ENCODE measurements around the gene BSND.
A peak's percentile ranks its signal among the peaks of the same experiment; 100 is the strongest.

Gene BSND

DNA sequence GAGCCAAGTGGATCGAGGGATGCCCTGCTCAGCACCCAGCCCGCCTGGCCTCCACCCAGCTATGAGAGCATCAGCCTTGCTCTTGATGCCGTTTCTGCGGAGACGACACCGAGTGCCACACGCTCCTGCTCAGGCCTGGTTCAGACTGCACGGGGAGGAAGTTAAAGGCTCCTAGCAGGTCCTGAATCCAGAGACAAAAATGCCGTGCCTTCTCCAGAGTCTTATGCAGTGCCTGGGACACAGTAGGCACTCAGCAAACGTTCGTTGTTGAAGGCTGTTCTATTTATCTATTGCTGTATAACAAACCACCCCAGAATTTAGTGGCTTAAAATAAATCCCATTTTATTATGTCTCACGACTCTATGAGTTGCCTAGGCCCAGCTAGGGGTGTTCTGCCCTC lies 6.8 kb upstream of the BSND start:
- no peak for DNase-seq (ENCODE audit: low spot score)

- no peak for DNase-seq (ENCODE audit: low spot score)
Observed at GRCh38 chr1:54993140-54993539, 5.6 kb upstream of the BSND start.

DNA sequence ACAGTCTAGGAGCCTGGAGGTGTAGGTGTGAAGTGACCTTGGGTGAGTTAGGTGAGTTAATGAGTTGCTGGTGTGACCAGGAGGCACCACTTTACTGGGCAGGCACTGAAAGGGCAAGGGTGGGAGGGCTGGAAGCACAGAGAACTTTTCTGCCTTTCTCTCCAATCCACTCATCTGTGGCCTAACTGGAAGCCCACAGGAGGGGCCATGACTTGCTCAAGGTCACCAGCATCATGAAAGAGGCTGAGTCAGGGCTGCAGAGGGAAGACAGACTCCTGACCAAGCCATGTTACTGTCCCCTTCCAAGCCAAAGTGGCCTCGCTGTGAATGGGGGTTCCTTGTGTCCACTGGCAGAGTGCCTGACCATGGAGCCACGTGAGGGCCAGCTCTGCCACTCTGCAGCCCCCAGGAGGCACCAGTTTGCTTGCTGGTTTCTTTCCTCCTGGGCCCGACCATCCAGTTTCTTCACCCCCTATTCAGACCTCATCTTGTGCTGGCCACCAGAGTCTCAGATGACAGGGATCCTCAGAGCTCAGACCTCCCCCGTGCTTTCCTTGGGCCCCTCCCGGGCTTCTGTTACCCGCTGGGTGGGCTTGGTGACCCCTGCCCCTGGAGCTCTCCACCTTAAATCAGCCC lies 4.3 kb upstream of the BSND start:
- DNase-seq (ENCODE audit: low spot score) = no peak

GRCh38 chr1:54995013-54995760 lies 3.5 kb upstream of the BSND start:
- DNase-seq (ENCODE audit: low spot score) = no peak

- DNase-seq (ENCODE audit: low spot score) = no peak
Observed at GRCh38 chr1:54995835-54996234, 2.9 kb upstream of the BSND start.

- DNase-seq (ENCODE audit: low spot score) = peak; percentile 53
Observed at GRCh38 chr1:54996359-54996868, 2.3 kb upstream of the BSND start.

DNA sequence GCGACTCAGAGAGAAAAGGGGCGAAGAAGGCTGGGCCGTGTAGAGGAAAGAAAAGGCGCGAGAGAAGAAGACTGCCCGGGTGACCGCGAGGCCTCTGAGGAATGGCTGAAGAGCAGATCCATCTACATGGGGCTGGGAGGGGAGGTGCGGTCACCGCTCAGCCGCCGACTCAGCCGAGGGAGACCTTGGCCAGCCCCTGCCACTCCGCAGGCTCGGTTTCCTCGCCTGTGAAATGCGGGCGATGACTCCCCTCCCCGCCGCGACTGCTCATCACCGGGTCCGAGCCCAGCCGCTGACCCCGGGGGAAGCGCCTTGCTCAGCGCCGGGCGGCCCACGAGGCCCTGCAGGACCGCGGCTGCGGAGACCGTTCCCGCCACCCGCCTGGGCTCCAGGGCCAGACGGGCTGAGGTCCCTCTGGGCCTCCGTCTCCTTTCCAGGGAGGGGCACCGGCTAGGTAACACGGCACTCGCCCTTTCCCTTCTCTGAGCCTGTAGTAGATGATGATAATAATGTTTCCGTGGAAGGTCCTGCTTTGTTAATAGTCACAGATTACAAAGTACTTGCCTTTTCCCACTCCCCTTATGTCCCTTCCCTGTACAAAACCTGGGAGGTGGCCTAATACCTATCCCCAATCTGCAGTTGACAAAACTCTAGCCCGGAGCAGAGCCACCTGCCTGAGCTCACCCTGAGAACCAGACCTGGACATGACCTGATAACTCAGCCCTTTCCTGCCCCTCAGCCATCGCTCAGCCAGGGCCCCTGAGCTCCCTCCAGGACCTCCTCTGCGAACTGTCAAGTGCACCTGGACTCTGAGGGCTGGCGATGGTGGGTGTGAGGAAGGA lies 1.6 kb upstream of the BSND start:
- DNase-seq (ENCODE audit: low spot score) = no peak

DNA sequence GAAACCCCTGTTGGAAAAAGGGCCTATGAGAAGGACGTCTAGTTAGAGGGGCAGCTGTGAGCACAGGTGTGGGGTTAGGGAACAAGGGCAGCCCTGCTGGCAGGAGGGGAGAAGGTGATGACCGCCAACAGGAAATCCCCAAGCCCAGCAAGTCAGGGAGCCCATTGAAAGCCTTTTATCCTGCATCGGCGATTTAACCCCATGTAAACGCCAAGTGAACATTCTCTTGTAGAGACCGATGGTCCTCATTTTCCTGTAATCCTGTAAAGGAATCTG lies 1.1 kb upstream of the BSND start:
- DNase-seq (ENCODE audit: low spot score) = no peak

DNA sequence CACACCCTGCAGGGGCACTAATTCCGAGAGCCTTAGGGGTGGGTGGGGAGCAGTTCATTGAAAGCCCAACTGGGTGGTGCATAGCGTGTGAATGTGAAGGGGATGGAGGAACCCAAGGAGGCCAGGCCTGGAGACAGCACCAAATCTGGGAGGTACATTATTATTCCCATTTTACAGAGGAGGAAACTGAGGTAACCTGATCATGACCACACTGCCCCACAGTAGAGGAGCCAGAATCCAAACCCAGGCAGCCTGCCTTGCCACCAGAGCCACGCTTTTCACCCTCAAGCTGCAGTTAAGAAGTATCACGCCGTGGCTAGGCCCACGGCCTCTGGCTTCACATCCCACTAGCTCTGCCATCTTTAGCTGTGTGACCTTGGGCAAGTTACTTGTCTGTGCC lies 633 bp upstream of the BSND start:
- DNase-seq (ENCODE audit: low spot score) = no peak

DNA sequence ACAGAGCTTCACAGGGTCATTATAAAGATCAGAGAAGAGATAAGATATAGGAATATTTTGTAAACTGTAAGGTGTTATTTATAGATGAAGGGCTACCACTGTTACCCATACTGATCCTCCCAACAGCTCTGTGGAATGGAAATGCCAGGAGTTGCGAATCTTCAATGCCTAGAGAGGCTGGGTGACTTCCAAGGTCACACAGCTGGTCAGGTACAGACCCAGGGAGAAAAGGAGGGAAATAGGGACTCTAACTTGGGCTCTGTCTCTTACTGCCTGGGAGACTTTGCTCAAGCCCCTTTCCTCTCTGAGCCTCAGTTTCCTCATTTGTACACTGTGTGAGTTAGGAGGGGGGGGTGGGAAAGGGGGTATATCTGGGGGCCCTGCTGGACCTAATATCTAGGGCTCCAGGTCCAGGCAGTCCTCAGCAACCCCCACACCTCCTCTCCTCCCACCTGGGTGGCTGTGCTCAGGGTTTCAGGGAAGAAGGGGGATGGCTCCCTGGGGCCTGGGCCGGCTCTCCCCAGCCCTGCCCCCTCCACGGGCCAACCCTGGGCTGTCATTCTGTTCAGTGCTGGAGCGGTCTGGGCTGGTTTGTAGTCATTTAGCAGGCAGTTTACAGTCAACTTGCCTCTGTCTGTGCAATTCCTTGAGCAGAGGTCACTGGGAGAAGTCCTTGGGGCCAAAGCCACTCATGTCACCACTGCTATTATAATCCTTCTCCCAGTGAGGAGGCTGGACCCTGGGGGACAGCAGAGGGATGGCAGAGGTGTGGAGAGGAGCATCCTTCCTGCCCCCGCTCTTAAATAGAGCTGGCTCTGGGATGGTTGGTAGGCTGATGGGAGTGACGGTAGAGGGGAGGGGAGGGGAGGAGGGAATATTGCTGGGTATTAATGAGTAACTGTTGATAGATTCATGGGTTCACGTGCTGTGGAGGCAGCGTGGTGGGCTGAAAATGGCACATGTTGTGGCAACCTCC lies 1.7 kb downstream of the BSND start:
- DNase-seq (ENCODE audit: low spot score) = no peak

DNA sequence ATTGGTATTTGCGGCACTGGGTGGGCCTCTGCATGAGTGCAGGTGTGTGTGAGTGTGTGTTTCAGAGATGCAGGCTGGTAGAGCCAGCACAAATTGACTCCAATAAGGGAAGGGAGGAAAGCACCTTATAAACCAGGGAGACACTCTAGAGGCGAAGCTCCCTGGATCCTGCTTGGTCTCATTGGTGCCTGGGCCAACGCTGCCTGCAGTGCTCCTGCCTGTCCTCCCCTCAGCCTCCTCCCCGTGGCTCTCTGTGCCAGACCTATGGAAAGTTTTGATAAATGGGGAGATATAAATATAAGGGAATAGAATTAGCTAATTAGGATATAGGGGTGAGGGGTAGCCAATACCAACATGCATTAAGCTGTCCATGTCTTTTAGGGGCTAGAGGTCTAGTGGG lies 2.6 kb downstream of the BSND start:
- DNase-seq (ENCODE audit: low spot score) = no peak

GRCh38 chr1:55002686-55003085 lies 4.0 kb downstream of the BSND start:
- DNase-seq (ENCODE audit: low spot score) = no peak

DNA sequence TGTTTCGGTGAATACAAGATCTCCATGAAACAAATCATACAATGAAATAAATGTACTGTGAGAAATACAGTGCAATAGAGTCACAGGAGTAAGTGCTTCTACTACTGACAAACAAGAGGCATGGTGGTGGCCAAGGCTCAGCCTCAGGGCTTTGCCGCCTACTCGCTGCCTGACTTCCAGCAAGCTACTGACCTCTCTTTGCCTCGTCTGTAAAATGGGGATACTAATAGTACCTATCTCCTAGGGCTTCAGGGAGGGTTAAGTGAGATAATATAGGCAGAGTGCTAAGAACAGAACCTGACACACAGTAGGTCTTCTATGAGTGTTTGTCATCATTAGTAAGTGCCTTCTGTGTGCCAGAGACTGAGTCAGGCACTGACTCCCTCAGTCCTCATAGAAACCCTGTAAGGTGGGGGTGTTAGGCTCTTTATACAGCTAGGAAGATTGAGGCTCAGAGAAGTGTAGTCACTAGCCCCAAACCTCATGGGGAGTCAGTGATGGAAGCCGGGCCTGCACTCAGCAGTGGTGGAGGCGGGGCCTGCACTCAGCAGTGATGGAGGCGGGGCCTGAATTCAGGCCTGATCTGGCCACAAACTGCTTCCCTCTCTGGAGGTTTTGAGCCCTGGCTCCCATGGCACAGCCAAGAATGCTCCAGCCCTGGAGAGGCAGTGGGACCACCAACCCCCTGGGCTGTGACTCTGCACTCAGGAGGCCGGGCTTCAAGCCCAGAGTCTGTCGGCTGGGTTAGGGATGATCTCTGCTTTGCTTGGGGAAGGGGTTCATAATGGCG lies 6.8 kb downstream of the BSND start:
- no peak for DNase-seq (ENCODE audit: low spot score)

DNA sequence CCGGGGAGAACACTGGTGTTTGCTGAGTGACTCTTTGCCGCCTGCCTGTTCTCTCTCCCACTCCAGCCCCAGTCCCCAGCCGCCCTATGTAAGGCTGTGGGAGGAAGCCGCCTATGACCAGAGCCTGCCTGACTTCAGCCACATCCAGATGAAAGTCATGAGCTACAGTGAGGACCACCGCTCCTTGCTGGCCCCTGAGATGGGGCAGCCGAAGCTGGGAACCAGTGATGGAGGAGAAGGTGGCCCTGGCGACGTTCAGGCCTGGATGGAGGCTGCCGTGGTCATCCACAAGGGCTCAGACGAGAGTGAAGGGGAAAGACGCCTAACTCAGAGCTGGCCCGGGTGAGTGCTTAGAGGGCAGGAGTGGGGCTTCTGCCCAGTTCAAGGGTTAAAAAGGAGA lies 8.2 kb downstream of the BSND start:
- DNase-seq (ENCODE audit: low spot score) = no peak

DNA sequence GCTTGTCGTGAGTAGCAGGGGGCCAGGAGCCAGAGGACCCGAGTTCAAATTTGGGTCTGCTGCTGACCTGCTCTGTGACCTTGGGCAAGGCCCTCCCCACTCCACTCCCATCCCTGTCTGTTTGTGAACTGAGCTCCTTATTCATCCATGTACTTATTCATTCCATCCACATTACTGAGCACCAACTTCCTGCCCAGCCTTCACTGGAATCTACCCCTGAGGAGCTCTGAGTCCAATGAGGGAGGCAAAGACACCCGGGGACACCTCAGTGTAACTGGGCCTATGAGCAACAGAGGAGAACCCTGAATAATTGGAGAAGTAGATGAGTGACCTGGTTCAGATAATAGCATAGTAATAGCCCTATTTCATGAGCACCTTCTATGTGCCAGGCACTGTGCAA lies 8.9 kb downstream of the BSND start:
- DNase-seq (ENCODE audit: low spot score) = no peak

GRCh38 chr1:55010194-55010886 lies 11.6 kb downstream of the BSND start:
- no peak for DNase-seq (ENCODE audit: low spot score)

GRCh38 chr1:55010887-55011217 lies 12.1 kb downstream of the BSND start:
- no peak for DNase-seq (ENCODE audit: low spot score)

GRCh38 chr1:55012661-55013060 lies 13.9 kb downstream of the BSND start:
- no peak for DNase-seq (ENCODE audit: low spot score)

- DNase-seq (ENCODE audit: low spot score) = no peak
Observed at GRCh38 chr1:55015123-55015522, 16.4 kb downstream of the BSND start.

Measured in SK-N-DZ (cell line).